Liver (tissue), 9 donors: ENCODE results near the gene BBIP1. TPM values are rescaled to one million over a fixed set of nuclear protein-coding genes. Genes with fewer than 3 reads are reported as not detected.

Experiments
- DNase-seq: peaks from one replicate; pipeline ENCODE4 v3.0.0-alpha.2; 2017; ENCODE audit warnings: low spot score
- H3K27ac ChIP-seq, 2 donors: one replicate each; pipeline ENCODE4 v1.7.0; 2013; ENCODE audit warnings: inconsistent platforms in 2 of 2, low read length in 2 of 2, control low read depth in 1 of 2, low read depth in 1 of 2, mild to moderate bottlenecking in 1 of 2
- H3K27me3 ChIP-seq, 4 donors: one replicate each; pipeline versions ENCODE4 v1.6.1 to v1.7.0; 2013; ENCODE audit warnings: low read length in 3 of 4, inconsistent platforms in 1 of 4, mild to moderate bottlenecking in 1 of 4, moderate library complexity in 1 of 4; ENCODE audit not compliant: control insufficient read depth in 4 of 4, insufficient read depth in 4 of 4
- H3K36me3 ChIP-seq, 4 donors: one replicate each; pipeline versions ENCODE4 v1.6.1 to v1.7.0; 2013; ENCODE audit warnings: low read length in 3 of 4, mild to moderate bottlenecking in 3 of 4, low read depth in 1 of 4, moderate library complexity in 1 of 4; ENCODE audit not compliant: control insufficient read depth in 4 of 4, insufficient read depth in 3 of 4
- H3K4me1 ChIP-seq, 4 donors: one replicate each; pipeline versions ENCODE4 v1.6.1 to v1.7.0; 2013; ENCODE audit warnings: low read length in 3 of 4, mild to moderate bottlenecking in 3 of 4, moderate library complexity in 1 of 4; ENCODE audit not compliant: control insufficient read depth in 4 of 4, insufficient read depth in 4 of 4
- H3K4me3 ChIP-seq, 3 donors: one replicate each; pipeline versions ENCODE4 v1.6.1 to v1.7.0; 2013; ENCODE audit warnings: low read length in 3 of 3, control low read depth in 1 of 3, low read depth in 1 of 3, mild to moderate bottlenecking in 1 of 3
- H3K9ac ChIP-seq, 2 donors: one replicate each; pipeline ENCODE4 v1.7.0; 2013; ENCODE audit warnings: low read length in 2 of 2, mild to moderate bottlenecking in 2 of 2, moderate library complexity in 2 of 2, control low read depth in 1 of 2, low read depth in 1 of 2
- H3K9me3 ChIP-seq, 4 donors: one replicate each; pipeline versions ENCODE4 v1.6.1 to v1.7.0; 2013; ENCODE audit warnings: low read length in 3 of 4; ENCODE audit not compliant: control insufficient read depth in 4 of 4
- EGR1 ChIP-seq, 2 donors: IDR thresholded peaks; 2 replicates each; pipeline ENCODE4 v1.6.1; 2016 to 2018; ENCODE audit warnings: antibody characterized with exemption in 2 of 2, low read depth in 2 of 2
- FOXA1 ChIP-seq: IDR thresholded peaks from 2 replicates; pipeline ENCODE4 v1.6.1; 2016; ENCODE audit warnings: antibody characterized with exemption
- GABPA ChIP-seq, 2 donors: IDR thresholded peaks in 1 of 2; conservative IDR thresholded peaks in 1 of 2; 2 replicates each; pipeline ENCODE4 v1.6.1; 2016; ENCODE audit warnings: antibody characterized with exemption in 2 of 2, mild to moderate bottlenecking in 1 of 2, moderate library complexity in 1 of 2
- HNF4A ChIP-seq, 2 donors: conservative IDR thresholded peaks; 2 replicates each; pipeline ENCODE4 v1.6.1; 2016; ENCODE audit warnings: antibody characterized with exemption in 2 of 2, mild to moderate bottlenecking in 2 of 2
- HNF4G ChIP-seq: IDR thresholded peaks from 2 replicates; pipeline ENCODE4 v1.6.1; 2016; ENCODE audit warnings: antibody characterized with exemption
- JUND ChIP-seq, 2 donors: IDR thresholded peaks; 2 replicates each; pipeline ENCODE4 v1.6.1; 2016; ENCODE audit warnings: antibody characterized with exemption in 2 of 2
- NR2F2 ChIP-seq: IDR thresholded peaks from 2 replicates; pipeline ENCODE4 v1.6.1; 2016; ENCODE audit warnings: antibody characterized with exemption
- RAD21 ChIP-seq, 2 donors: IDR thresholded peaks; 2 replicates each; pipeline ENCODE4 v1.6.1; 2016; ENCODE audit warnings: antibody characterized with exemption in 2 of 2, mild to moderate bottlenecking in 2 of 2
- RXRA ChIP-seq, 2 donors: IDR thresholded peaks; 2 replicates each; pipeline ENCODE4 v1.6.1; 2017 to 2018; ENCODE audit warnings: antibody characterized with exemption in 2 of 2, mild to moderate bottlenecking in 1 of 2
- SP1 ChIP-seq: IDR thresholded peaks from 2 replicates; pipeline ENCODE4 v1.6.1; 2018; ENCODE audit warnings: antibody characterized with exemption, mild to moderate bottlenecking
- YY1 ChIP-seq: IDR thresholded peaks from 2 replicates; pipeline ENCODE4 v1.6.1; 2016; ENCODE audit warnings: antibody characterized with exemption, mild to moderate bottlenecking
- WGBS: extraction: QIAGEN DNeasy Blood & Tissue Kit; methylation state at CpG from one replicate; pipeline ENCODE4 v1.1.7; 2013; 5-methylcytosine and 5-hydroxymethylcytosine counted together
- polyA plus RNA-seq, 2 donors: library from polyadenylated mRNA; stranded (reverse) in 1 of 2; unstranded in 1 of 2; fragments of 200-250 nt in 1 of 2; fragments of >200 nt in 1 of 2; fragmentation: Nextera tagmentation in 1 of 2; extraction: Ambion mirVana in 1 of 2; gene quantifications; one replicate each; pipeline versions ENCODE4 v1.2.1 to v1.2.3, GENCODE V29; 2013 to 2015
- total RNA-seq, 2 donors: library from RNA; depleted of rRNA; stranded (reverse); fragments of >200 nt; gene quantifications; one replicate each; pipeline ENCODE4 v1.2.3, GENCODE V29; 2014
- TF ChIP-seq, protein P1 (sequence below): IDR thresholded peaks from 2 replicates; pipeline ENCODE4 v1.6.1; 2016; ENCODE audit warnings: antibody characterized with exemption
- TF ChIP-seq, protein P2 (sequence below): IDR thresholded peaks from 2 replicates; pipeline ENCODE4 v1.6.1; 2016; ENCODE audit warnings: antibody characterized with exemption
- TF ChIP-seq, protein P3 (sequence below): IDR thresholded peaks from 2 replicates; pipeline ENCODE4 v1.6.1; 2016; ENCODE audit warnings: antibody characterized with exemption, mild to moderate bottlenecking
- TF ChIP-seq, protein P4 (sequence below): fragments of 150-350 bp; IDR thresholded peaks from 2 replicates; pipeline ENCODE4 v1.5.1; 2017; ENCODE audit warnings: improper control_type of control experiment, low read depth, low read length; ENCODE audit not compliant: missing input control
- donor health status: healthy.
- donor health status: healthy.
- donor health status: healthy.
- donor health status: healthy.
- donor health status: healthy.

Gene BBIP1
- total and polyA plus RNA-seq, 4 donors: 10.4 to 15.8 (median 11.1) TPM

DNA sequence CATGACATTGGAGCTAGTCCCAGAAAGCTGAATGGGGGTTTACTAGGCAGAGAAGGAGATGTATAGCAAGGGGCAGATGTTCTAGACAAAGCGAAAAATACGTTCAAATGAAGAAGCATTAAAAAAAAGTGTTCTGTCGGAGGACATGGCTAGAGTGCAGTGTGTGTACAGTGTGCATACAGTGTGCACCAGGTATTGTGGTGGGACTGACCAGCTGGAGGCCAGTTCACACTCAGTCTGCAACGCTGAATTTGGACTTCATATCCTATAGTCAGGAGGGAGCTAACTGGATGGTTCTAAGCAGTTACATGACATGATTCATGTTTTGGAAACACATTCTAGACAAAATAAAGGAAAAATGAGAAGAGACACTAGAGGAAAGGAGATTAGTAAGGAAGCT is 8.8 kb downstream of the BBIP1 start:
- Histone ChIP-seq H3K36me3 (peaks cover 0 to 3% (median 0%) of the 10 kb centered on the region in 4 donors), H3K27ac (no peak overlapping the region), H3K9ac (no peak overlapping the region), H3K9me3 (no peaks in the 10 kb centered on the region), H3K4me1 (no peaks in the 10 kb centered on the region), H3K4me3 (no peak overlapping the region), H3K27me3 (no peaks in the 10 kb centered on the region)
- 92% methylated on average over 4 of the region's 4 CpGs for WGBS
- DNase-seq: no peak
- no peak for TF ChIP-seq JUND (IDR thresholded peaks at IDR 0.05)
- no peak for TF ChIP-seq YY1
- TF ChIP-seq, protein P1, sequence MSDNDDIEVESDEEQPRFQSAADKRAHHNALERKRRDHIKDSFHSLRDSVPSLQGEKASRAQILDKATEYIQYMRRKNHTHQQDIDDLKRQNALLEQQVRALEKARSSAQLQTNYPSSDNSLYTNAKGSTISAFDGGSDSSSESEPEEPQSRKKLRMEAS: no peak
- no peak for TF ChIP-seq NR2F2
- TF ChIP-seq, protein P2, sequence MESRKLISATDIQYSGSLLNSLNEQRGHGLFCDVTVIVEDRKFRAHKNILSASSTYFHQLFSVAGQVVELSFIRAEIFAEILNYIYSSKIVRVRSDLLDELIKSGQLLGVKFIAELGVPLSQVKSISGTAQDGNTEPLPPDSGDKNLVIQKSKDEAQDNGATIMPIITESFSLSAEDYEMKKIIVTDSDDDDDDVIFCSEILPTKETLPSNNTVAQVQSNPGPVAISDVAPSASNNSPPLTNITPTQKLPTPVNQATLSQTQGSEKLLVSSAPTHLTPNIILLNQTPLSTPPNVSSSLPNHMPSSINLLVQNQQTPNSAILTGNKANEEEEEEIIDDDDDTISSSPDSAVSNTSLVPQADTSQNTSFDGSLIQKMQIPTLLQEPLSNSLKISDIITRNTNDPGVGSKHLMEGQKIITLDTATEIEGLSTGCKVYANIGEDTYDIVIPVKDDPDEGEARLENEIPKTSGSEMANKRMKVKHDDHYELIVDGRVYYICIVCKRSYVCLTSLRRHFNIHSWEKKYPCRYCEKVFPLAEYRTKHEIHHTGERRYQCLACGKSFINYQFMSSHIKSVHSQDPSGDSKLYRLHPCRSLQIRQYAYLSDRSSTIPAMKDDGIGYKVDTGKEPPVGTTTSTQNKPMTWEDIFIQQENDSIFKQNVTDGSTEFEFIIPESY: no peak
- no peak for TF ChIP-seq GABPA (IDR thresholded peaks at IDR 0.05 in 1 of 2, conservative IDR thresholded peaks at IDR 0.05 in 1 of 2)
- TF ChIP-seq RAD21 (IDR thresholded peaks at IDR 0.05): no peak
- TF ChIP-seq EGR1 (IDR thresholded peaks at IDR 0.05; ENCODE audit: low read depth in 2 of 2): no peak
- no peak for TF ChIP-seq FOXA1
- no peak for TF ChIP-seq HNF4G
- no peak for TF ChIP-seq SP1
- no peak for TF ChIP-seq HNF4A (conservative IDR thresholded peaks at IDR 0.05)
- TF ChIP-seq, protein P3, sequence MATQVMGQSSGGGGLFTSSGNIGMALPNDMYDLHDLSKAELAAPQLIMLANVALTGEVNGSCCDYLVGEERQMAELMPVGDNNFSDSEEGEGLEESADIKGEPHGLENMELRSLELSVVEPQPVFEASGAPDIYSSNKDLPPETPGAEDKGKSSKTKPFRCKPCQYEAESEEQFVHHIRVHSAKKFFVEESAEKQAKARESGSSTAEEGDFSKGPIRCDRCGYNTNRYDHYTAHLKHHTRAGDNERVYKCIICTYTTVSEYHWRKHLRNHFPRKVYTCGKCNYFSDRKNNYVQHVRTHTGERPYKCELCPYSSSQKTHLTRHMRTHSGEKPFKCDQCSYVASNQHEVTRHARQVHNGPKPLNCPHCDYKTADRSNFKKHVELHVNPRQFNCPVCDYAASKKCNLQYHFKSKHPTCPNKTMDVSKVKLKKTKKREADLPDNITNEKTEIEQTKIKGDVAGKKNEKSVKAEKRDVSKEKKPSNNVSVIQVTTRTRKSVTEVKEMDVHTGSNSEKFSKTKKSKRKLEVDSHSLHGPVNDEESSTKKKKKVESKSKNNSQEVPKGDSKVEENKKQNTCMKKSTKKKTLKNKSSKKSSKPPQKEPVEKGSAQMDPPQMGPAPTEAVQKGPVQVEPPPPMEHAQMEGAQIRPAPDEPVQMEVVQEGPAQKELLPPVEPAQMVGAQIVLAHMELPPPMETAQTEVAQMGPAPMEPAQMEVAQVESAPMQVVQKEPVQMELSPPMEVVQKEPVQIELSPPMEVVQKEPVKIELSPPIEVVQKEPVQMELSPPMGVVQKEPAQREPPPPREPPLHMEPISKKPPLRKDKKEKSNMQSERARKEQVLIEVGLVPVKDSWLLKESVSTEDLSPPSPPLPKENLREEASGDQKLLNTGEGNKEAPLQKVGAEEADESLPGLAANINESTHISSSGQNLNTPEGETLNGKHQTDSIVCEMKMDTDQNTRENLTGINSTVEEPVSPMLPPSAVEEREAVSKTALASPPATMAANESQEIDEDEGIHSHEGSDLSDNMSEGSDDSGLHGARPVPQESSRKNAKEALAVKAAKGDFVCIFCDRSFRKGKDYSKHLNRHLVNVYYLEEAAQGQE: no peak
- TF ChIP-seq, protein P4, sequence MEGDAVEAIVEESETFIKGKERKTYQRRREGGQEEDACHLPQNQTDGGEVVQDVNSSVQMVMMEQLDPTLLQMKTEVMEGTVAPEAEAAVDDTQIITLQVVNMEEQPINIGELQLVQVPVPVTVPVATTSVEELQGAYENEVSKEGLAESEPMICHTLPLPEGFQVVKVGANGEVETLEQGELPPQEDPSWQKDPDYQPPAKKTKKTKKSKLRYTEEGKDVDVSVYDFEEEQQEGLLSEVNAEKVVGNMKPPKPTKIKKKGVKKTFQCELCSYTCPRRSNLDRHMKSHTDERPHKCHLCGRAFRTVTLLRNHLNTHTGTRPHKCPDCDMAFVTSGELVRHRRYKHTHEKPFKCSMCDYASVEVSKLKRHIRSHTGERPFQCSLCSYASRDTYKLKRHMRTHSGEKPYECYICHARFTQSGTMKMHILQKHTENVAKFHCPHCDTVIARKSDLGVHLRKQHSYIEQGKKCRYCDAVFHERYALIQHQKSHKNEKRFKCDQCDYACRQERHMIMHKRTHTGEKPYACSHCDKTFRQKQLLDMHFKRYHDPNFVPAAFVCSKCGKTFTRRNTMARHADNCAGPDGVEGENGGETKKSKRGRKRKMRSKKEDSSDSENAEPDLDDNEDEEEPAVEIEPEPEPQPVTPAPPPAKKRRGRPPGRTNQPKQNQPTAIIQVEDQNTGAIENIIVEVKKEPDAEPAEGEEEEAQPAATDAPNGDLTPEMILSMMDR: no peak
- TF ChIP-seq RXRA (IDR thresholded peaks at IDR 0.05): no peak
